Activated CD4-positive, alpha-beta T cell treated with anti-CD3 and anti-CD28 coated beads, Interleukin-2, amount 50 U/mL, for 1 hour (primary cell): ENCODE results near the gene EEF1E1.

Experiments
- DNase-seq: peaks from one replicate; pipeline ENCODE4 v3.0.0-alpha.2; 2020

The EEF1E1 gene

GRCh38 chr6:8087870-8088754 lies 14.2 kb downstream of the EEF1E1 start:
- no peak for DNase-seq

GRCh38 chr6:8086755-8087306 lies 15.5 kb downstream of the EEF1E1 start:
- DNase-seq: no peak

- DNase-seq: no peak
These were observed 17.3 kb downstream of the EEF1E1 start for GRCh38 chr6:8085053-8085511.

GRCh38 chr6:8084586-8084985 lies 17.8 kb downstream of the EEF1E1 start:
- DNase-seq: no peak

- DNase-seq: no peak
These were observed 19.1 kb downstream of the EEF1E1 start for GRCh38 chr6:8082954-8083858.

- DNase-seq: no peak
These were observed 19.8 kb downstream of the EEF1E1 start for GRCh38 chr6:8082572-8082953.

- no peak for DNase-seq
These were observed 21.8 kb downstream of the EEF1E1 start for GRCh38 chr6:8080362-8081151.

GRCh38 chr6:8079126-8079525 lies 23.2 kb downstream of the EEF1E1 start:
- no peak for DNase-seq

- no peak for DNase-seq
These were observed 24.4 kb downstream of the EEF1E1 start for GRCh38 chr6:8077991-8078390.

- DNase-seq: no peak
These were observed 26.6 kb downstream of the EEF1E1 start for GRCh38 chr6:8075704-8076103.

GRCh38 chr6:8075185-8075584 lies 27.2 kb downstream of the EEF1E1 start:
- DNase-seq: no peak

GRCh38 chr6:8074213-8074612 lies 28.1 kb downstream of the EEF1E1 start:
- DNase-seq: no peak

GRCh38 chr6:8073758-8074157 lies 28.6 kb downstream of the EEF1E1 start:
- DNase-seq: no peak

GRCh38 chr6:8070718-8071117 lies 31.6 kb downstream of the EEF1E1 start:
- no peak for DNase-seq

- DNase-seq: no peak
These were observed 32.6 kb downstream of the EEF1E1 start for GRCh38 chr6:8069631-8070284.

- DNase-seq: no peak
These were observed 33.2 kb downstream of the EEF1E1 start for GRCh38 chr6:8069151-8069550.

- no peak for DNase-seq
These were observed 36.2 kb downstream of the EEF1E1 start for GRCh38 chr6:8066108-8066507.

- DNase-seq: no peak
These were observed 36.8 kb downstream of the EEF1E1 start for GRCh38 chr6:8065519-8065911.

- DNase-seq: no peak
These were observed 37.5 kb downstream of the EEF1E1 start for GRCh38 chr6:8064638-8065518.

GRCh38 chr6:8063761-8064637 lies 38.3 kb downstream of the EEF1E1 start, which contains the start of gene BLOC1S5:
BLOC1S5 (minus strand) TSS chr6:8064389; CDS start chr6:8064376, 13 bp downstream.
- DNase-seq: peak; percentile 95
